ENCODE data around the gene KL. TPM values are rescaled to one million over a fixed set of nuclear protein-coding genes. Genes with fewer than 3 reads are reported as not detected.

Gene KL
- polyA plus RNA-seq, 1 experiment, result not detected

DNA sequence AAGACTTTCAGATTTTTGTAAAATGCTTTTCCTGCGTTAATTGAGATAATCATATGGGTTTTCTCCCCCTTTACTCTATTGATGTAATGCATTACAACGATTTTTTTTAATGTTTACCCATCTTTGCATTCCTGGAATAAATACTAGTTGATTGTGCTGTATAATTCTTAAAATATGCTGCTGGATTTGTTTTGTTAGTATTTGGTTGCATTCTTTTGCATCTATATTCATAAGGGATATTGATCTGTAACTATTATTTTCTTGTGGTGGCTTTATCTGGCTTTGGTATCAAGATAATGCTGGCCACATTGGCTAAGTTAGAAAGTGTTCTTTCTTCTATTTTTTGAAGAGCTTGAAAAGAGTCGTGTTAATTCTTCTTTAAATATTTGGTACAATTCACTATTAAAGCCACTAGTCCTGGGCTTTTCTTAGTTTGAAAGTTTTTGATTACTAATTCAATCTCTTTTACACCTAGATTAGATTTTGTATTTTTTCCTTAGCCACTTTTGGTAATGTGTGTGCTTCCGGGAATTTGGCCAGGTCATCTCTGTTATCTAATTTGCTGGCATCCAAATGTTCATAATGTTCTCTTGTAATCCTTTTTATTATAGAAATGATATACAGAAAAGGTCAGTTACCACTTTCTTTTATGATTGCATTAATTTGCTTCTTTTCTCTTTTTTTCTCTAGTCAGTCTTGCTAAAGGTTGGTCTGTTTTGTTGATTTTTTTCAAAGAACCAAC, 29.8 kb downstream of the KL start:
- CTCF ChIA-PET, result no interaction called here
- DNase-seq (ENCODE audit: low read depth, low spot score), result no peak

GRCh38 chr13:33050161-33050560, 33.9 kb downstream of the KL start:
- DNase-seq (ENCODE audit: low read depth, low spot score), result no peak
- H3K4me3 ChIP-seq (ENCODE audit: low read depth, low read length), result no peak overlapping the region
- ChIA-PET POLR2A (no interaction called here), CTCF (no interaction called here)
- no peaks in the 10 kb centered on the region for H3K27me3 ChIP-seq (ENCODE audit: control insufficient read depth, insufficient read depth, low read length)
- H3K27ac ChIP-seq (ENCODE audit: low read depth, low read length), result no peak overlapping the region
- TF ChIP-seq CTCF (IDR thresholded peaks at IDR 0.05; ENCODE audit: low read depth, low read length), result no peak
- H3K9me3 ChIP-seq (ENCODE audit: control insufficient read depth, insufficient read depth, low read length), result no peaks in the 10 kb centered on the region

More for the DNA sequence above, 29.8 kb downstream of the KL start:
- TF ChIP-seq CTCF (IDR thresholded peaks at IDR 0.05; ENCODE audit: low read depth, low read length), result no peak
- Histone ChIP-seq H3K9me3 (ENCODE audit: control insufficient read depth, insufficient read depth, low read length) (no peaks in the 10 kb centered on the region), H3K27me3 (ENCODE audit: control insufficient read depth, insufficient read depth, low read length) (no peaks in the 10 kb centered on the region), H3K27ac (ENCODE audit: low read depth, low read length) (no peak overlapping the region), H3K4me3 (ENCODE audit: low read depth, low read length) (no peak overlapping the region)
- POLR2A ChIA-PET, result no interaction called here

GRCh38 chr13:33051632-33052031, 35.4 kb downstream of the KL start:
- Histone ChIP-seq H3K27me3 (ENCODE audit: control insufficient read depth, insufficient read depth, low read length) (no peaks in the 10 kb centered on the region), H3K4me3 (ENCODE audit: low read depth, low read length) (no peak overlapping the region), H3K9me3 (ENCODE audit: control insufficient read depth, insufficient read depth, low read length) (no peaks in the 10 kb centered on the region), H3K27ac (ENCODE audit: low read depth, low read length) (no peak overlapping the region)
- ChIA-PET POLR2A (no interaction called here), CTCF (no interaction called here)
- TF ChIP-seq CTCF (IDR thresholded peaks at IDR 0.05; ENCODE audit: low read depth, low read length), result no peak
- no peak for DNase-seq (ENCODE audit: low read depth, low spot score)

DNA sequence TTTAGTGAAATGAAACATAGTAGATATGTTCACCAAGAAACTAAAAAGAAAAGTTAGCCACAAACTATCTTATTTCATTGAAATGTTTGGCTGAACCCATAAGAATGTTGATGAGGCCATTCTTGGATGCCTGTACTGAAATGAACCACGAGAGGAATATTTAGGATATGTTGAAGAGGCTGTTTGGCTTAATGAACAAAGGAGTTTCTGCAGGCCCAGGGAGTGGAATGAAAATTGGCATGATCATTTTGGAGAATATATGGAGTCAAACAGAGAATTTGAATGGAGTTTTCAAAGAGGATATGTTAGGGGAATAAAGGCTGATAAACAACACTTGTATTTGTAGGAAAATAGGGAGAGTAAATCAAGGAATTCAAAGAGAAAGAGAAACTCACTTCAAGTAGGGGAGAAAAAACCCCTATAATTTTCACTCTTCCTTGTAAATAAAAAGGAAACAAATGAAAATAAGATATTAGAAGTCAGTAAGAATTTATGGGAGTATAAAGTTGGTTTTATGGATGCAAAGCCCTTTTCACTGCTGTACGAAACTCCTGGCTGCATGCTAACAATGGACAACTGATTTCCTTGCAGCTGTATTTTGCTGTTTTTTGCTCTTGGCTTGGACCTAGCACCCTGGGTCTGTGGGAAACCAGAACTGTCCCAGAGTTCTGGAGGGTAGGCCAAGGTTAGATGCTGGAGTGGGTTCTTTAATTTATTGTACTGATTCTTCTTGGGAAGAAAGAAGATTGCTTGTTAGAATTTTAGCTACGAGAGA, 36.5 kb downstream of the KL start:
- CTCF ChIA-PET, result no interaction called here
- no peak overlapping the region for H3K27ac ChIP-seq (ENCODE audit: low read depth, low read length)

More for the DNA sequence above, 36.5 kb downstream of the KL start:
- peak; percentile 23 for DNase-seq (ENCODE audit: low read depth, low spot score)
- Histone ChIP-seq H3K4me3 (ENCODE audit: low read depth, low read length) (no peak overlapping the region), H3K9me3 (ENCODE audit: control insufficient read depth, insufficient read depth, low read length) (no peaks in the 10 kb centered on the region), H3K27me3 (ENCODE audit: control insufficient read depth, insufficient read depth, low read length) (no peaks in the 10 kb centered on the region)
- TF ChIP-seq CTCF (IDR thresholded peaks at IDR 0.05; ENCODE audit: low read depth, low read length), result no peak
- POLR2A ChIA-PET, result no interaction called here

Data from AG04450 (cell line).